GM18526 (cell line): Measurements from ENCODE around the gene TJP1.

Source experiments
- POLR2A ChIP-seq: IDR thresholded peaks from 3 replicates; pipeline ENCODE4 v1.6.1; 2011; ENCODE audit not compliant: insufficient read length; ENCODE audit errors: extremely low read depth

Gene TJP1

GRCh38 chr15:29822100-29822683, at the start of gene TJP1:
Gene TJP1, minus strand, starts transcription at chr15:29822468. Its CDS starts 440 bp downstream, at chr15:29822028.
- TF ChIP-seq POLR2A, result no peak

GRCh38 chr15:29871401-29871800, 49.1 kb upstream of the TJP1 start:
- no peak for TF ChIP-seq POLR2A

GRCh38 chr15:29870495-29871151, 48.4 kb upstream of the TJP1 start:
- TF ChIP-seq POLR2A, result no peak

- TF ChIP-seq POLR2A, result no peak
Measured at GRCh38 chr15:29867241-29868000, 45.2 kb upstream of the TJP1 start.

GRCh38 chr15:29866337-29866736, 44.1 kb upstream of the TJP1 start:
- no peak for TF ChIP-seq POLR2A

GRCh38 chr15:29864501-29864900, 42.2 kb upstream of the TJP1 start:
- no peak for TF ChIP-seq POLR2A

GRCh38 chr15:29863438-29863837, 41.2 kb upstream of the TJP1 start:
- TF ChIP-seq POLR2A, result no peak

- TF ChIP-seq POLR2A, result no peak
Measured at GRCh38 chr15:29862271-29862670, 40.0 kb upstream of the TJP1 start.

GRCh38 chr15:29860872-29861271, 38.6 kb upstream of the TJP1 start:
- TF ChIP-seq POLR2A, result no peak

GRCh38 chr15:29859973-29860715, 37.9 kb upstream of the TJP1 start:
- no peak for TF ChIP-seq POLR2A

GRCh38 chr15:29859293-29859692, 37.0 kb upstream of the TJP1 start:
- TF ChIP-seq POLR2A, result no peak

- no peak for TF ChIP-seq POLR2A
Measured at GRCh38 chr15:29857221-29857789, 35.0 kb upstream of the TJP1 start.

- no peak for TF ChIP-seq POLR2A
Measured at GRCh38 chr15:29854413-29854812, 32.1 kb upstream of the TJP1 start.

GRCh38 chr15:29853211-29853987, 31.1 kb upstream of the TJP1 start:
- TF ChIP-seq POLR2A, result no peak
